ENCODE data around the gene COL4A1.

DNA sequence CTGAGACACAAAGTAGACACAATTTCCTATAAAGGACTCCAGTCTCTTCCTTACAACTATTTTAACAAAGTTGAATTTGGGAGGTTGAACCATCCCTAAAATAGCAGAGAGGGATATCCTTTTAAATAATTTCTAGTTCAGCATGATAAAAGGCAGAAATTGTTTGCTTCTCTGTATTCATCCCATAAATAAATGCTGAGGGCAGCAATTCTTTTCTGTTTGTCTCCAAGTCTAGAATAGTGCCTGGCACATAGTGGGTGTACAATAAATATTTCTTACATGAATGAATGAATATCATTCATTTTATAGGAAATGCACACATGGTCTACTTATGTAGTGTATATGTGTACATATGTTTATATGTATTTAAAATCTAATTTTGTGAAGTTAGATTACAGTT is 12.3 kb downstream of the COL4A1 start:
- no peak for TF ChIP-seq EP300 (IDR thresholded peaks at IDR 0.05)
- TF ChIP-seq CTCF (IDR thresholded peaks at IDR 0.05), result no peak

Measured in upper lobe of left lung (tissue), 4 donors.